GM12891 (cell line): ENCODE measurements around the gene ANKRD44.

Source experiments
- POLR2A ChIP-seq: IDR thresholded peaks from 2 replicates; pipeline ENCODE4 v1.6.1; 2011; ENCODE audit warnings: low read depth, low read length, control low read depth
- POLR2AphosphoS5 ChIP-seq: IDR thresholded peaks from 2 replicates; pipeline ENCODE4 v1.6.1; 2011; ENCODE audit warnings: low read depth, low read length, control low read depth
- TAF1 ChIP-seq: IDR thresholded peaks from 2 replicates; pipeline ENCODE4 v1.6.1; 2011; ENCODE audit warnings: low read depth, low read length, control low read depth

GRCh38 chr2:197103363-197103762 lies 207.2 kb downstream of the ANKRD44 start:
- TF ChIP-seq POLR2A (no peak), POLR2AphosphoS5 (no peak), TAF1 (no peak)
